GM10248 (cell line): Measurements from ENCODE around the gene AKAP6.

Source experiments
- CTCF ChIA-PET: fragments of 300-600 bp; sonication (Branson Sonifier 250); formaldehyde crosslinking; extraction: SDS; loops from one replicate; lab custom pipeline; 2021; ENCODE audit warnings: antibody characterized with exemption; lab: Yijun Ruan, JAX
- POLR2A ChIA-PET: fragments of 350-650 bp; sonication (Branson Sonifier 250); formaldehyde crosslinking; extraction: SDS; loops from one replicate; lab custom pipeline; 2020; ENCODE audit warnings: antibody characterized with exemption; lab: Yijun Ruan, JAX
- DNase-seq: peaks from one replicate; pipeline ENCODE4 v3.0.0; 2012; ENCODE audit errors: extremely low spot score
- CTCF ChIP-seq: IDR thresholded peaks from 2 replicates; pipeline ENCODE4 v1.5.1; 2012; ENCODE audit warnings: mild to moderate bottlenecking, low read depth; ENCODE audit errors: extremely low read depth, missing control alignments, control extremely low read depth

Gene AKAP6

GRCh38 chr14:32412532-32412931, 83.4 kb downstream of the AKAP6 start:
- POLR2A ChIA-PET, result no interaction called here
- no peak for DNase-seq
- no peak for TF ChIP-seq CTCF
- CTCF ChIA-PET, result no interaction called here

GRCh38 chr14:32413967-32414640, 85.0 kb downstream of the AKAP6 start:
- no peak for DNase-seq
- POLR2A ChIA-PET, result no interaction called here
- no peak for TF ChIP-seq CTCF
- CTCF ChIA-PET, result interaction anchor here (1.0 to 2.0 kb wide), 6 partner anchors 11 to 32 kb away, joined by 3 to 5 read pairs (median 4); no protein-coding TSS in a partner anchor

GRCh38 chr14:32414808-32415255, 85.7 kb downstream of the AKAP6 start:
- no peak for DNase-seq
- no peak for TF ChIP-seq CTCF
- ChIA-PET POLR2A (no interaction called here), CTCF (interaction anchor here (1.0 to 2.0 kb wide), 4 partner anchors 10 to 32 kb away, joined by 3 to 5 read pairs (median 4); no protein-coding TSS in a partner anchor)

- DNase-seq, result no peak
- ChIA-PET POLR2A (no interaction called here), CTCF (interaction anchor here (1.3 kb wide), 1 partner anchor 15 kb away, joined by 6 read pairs; no protein-coding TSS in a partner anchor)
- TF ChIP-seq CTCF, result no peak
Observed at GRCh38 chr14:32417956-32418552, 89.0 kb downstream of the AKAP6 start.

GRCh38 chr14:32419429-32419828, 90.3 kb downstream of the AKAP6 start:
- TF ChIP-seq CTCF, result no peak
- ChIA-PET CTCF (no interaction called here), POLR2A (no interaction called here)
- DNase-seq, result no peak

- TF ChIP-seq CTCF, result no peak
- POLR2A ChIA-PET, result no interaction called here
- CTCF ChIA-PET, result interaction anchor here (0.7 to 1.1 kb wide), 2 partner anchors 17 to 22 kb away, joined by 3 read pairs; no protein-coding TSS in a partner anchor
- no peak for DNase-seq
Observed at GRCh38 chr14:32421781-32422180, 92.7 kb downstream of the AKAP6 start.
